Rectal smooth muscle tissue (tissue), 1 donor: ENCODE measurements around the gene OGDH.

ENCODE experiments used
- H3K27ac ChIP-seq: one replicate; pipeline ENCODE4 v1.7.0; 2013; ENCODE audit warnings: low read depth, low read length, inconsistent platforms
- H3K27me3 ChIP-seq: one replicate; pipeline ENCODE4 v1.7.0; 2013; ENCODE audit warnings: low read length; ENCODE audit not compliant: control insufficient read depth, insufficient read depth
- H3K36me3 ChIP-seq: one replicate; pipeline ENCODE4 v1.7.0; 2013; ENCODE audit warnings: low read length; ENCODE audit not compliant: control insufficient read depth, insufficient read depth
- H3K4me1 ChIP-seq: one replicate; pipeline ENCODE4 v1.7.0; 2013; ENCODE audit warnings: low read length; ENCODE audit not compliant: control insufficient read depth, insufficient read depth
- H3K4me3 ChIP-seq: one replicate; pipeline ENCODE4 v1.7.0; 2013; ENCODE audit warnings: low read length
- H3K9ac ChIP-seq: one replicate; pipeline ENCODE4 v1.7.0; 2013; ENCODE audit warnings: low read length

The OGDH gene

DNA sequence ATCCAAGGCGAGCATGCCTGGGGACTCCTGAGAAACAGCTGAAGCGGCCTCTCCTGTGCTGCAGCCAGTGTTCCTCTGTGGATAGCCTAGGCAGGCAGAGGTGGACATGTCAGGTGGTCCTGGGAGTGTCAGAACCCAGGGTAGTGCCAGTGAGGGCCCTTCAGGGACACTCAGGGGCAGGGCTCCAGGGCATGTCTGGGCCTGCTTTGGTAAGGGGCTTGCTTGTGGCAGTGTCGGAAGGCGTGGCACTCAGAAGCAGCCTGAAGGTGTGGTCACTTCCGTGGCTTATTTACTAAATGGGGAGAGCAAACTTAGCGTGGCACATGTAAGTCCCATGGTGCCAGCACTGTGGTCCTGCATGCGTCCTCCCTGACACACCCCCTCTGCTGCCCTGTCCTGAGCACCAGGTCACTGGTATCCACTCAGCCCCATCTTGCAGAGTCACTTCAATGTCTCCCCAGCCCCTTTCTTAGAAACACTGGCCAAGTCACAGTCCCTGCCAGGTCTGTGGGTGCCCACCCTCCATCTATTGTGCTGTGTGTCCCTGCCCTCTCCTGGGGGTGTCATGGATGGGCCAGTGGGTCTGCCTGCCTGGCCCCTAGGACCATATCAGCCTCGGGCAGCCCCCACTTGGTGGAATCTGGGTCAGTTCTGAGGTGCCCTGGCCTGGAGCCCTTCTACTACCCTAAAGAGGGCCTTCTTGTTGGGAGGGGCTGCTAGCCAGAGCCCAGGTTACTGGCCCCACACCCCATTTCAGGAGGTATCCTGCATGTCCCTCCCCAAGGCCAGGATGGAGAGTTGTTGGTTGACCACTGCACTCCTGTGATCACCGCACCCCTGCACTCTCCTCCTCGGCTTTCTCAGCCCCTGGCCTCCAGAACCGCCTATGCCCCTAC, 148.6 kb downstream of the OGDH start:
- H3K27ac ChIP-seq = peak overlapping the region; percentile 65
- no peak overlapping the region for H3K4me3 ChIP-seq
- peaks cover 30% of the 10 kb centered on the region for H3K4me1 ChIP-seq
- H3K36me3 ChIP-seq = peaks cover 14% of the 10 kb centered on the region
- no peak overlapping the region for H3K9ac ChIP-seq
- no peaks in the 10 kb centered on the region for H3K27me3 ChIP-seq

- no peak overlapping the region for H3K4me3 ChIP-seq
- H3K27me3 ChIP-seq = no peaks in the 10 kb centered on the region
- peak overlapping the region; percentile 65 for H3K27ac ChIP-seq
- peaks cover 16% of the 10 kb centered on the region for H3K36me3 ChIP-seq
- no peak overlapping the region for H3K9ac ChIP-seq
- H3K4me1 ChIP-seq = peaks cover 22% of the 10 kb centered on the region
Observed at GRCh38 chr7:44755698-44756627, 149.5 kb downstream of the OGDH start.

DNA sequence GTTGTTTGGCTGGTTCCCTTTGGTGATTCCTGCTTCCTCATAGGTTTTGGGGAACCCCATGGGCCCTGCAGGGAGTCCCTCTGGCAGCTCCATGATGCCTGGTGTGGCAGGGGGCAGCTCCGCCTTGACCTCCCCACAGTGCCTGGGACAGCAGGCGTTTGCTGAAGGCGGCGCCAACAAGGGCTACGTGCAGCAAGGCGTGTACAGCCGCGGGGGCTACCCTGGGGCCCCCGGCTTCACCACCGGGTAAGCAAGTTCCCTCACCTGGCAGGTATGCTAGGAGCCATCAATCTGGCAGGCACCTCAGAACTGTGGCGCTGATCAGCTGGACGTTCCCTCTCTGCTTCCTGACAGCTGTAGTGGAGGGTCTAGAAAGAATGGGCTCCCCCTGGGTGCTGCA, 150.5 kb downstream of the OGDH start:
- Histone ChIP-seq H3K27me3 (no peaks in the 10 kb centered on the region), H3K4me3 (no peak overlapping the region), H3K36me3 (peaks cover 21% of the 10 kb centered on the region), H3K27ac (no peak overlapping the region), H3K9ac (no peak overlapping the region), H3K4me1 (peaks cover 22% of the 10 kb centered on the region)

GRCh38 chr7:44757311-44757710, 150.9 kb downstream of the OGDH start:
- Histone ChIP-seq H3K27ac (no peak overlapping the region), H3K4me3 (peak overlapping the region; percentile 15), H3K9ac (no peak overlapping the region), H3K27me3 (no peaks in the 10 kb centered on the region), H3K36me3 (peaks cover 23% of the 10 kb centered on the region), H3K4me1 (peaks cover 26% of the 10 kb centered on the region)

- Histone ChIP-seq H3K27me3 (no peaks in the 10 kb centered on the region), H3K9ac (no peak overlapping the region), H3K4me1 (peaks cover 27% of the 10 kb centered on the region), H3K4me3 (no peak overlapping the region), H3K27ac (no peak overlapping the region), H3K36me3 (peaks cover 25% of the 10 kb centered on the region)
Observed at GRCh38 chr7:44757739-44758138, 151.3 kb downstream of the OGDH start.
